ENCODE results near the gene ARAP1. TPM values are rescaled to one million over a fixed set of nuclear protein-coding genes. Genes with fewer than 3 reads are reported as not detected.

Gene ARAP1
- total and polyA plus RNA-seq, 2 experiments from 2014 or later = 41.5 to 200 TPM

DNA sequence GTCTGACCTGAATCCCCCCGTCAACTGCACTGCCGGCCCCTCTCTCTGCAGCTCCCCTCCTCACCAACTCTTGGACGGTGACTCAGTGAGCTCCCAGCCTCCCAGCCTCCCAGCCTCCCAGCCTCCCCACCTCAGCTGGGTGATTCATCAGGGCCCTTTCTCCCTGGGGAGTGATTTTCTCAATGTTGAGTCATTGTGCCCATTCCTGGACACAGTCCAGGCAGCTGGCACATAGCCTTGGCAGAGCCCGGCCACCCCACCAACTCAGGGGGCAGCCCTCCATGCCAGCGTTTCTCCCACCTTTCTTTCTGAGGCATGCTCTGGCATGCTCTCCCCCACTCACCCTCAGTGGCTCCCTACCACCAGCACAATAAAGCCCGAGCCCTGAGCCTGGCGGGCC is 108.7 kb downstream of the ARAP1 start:
- TF ChIP-seq, protein P1, sequence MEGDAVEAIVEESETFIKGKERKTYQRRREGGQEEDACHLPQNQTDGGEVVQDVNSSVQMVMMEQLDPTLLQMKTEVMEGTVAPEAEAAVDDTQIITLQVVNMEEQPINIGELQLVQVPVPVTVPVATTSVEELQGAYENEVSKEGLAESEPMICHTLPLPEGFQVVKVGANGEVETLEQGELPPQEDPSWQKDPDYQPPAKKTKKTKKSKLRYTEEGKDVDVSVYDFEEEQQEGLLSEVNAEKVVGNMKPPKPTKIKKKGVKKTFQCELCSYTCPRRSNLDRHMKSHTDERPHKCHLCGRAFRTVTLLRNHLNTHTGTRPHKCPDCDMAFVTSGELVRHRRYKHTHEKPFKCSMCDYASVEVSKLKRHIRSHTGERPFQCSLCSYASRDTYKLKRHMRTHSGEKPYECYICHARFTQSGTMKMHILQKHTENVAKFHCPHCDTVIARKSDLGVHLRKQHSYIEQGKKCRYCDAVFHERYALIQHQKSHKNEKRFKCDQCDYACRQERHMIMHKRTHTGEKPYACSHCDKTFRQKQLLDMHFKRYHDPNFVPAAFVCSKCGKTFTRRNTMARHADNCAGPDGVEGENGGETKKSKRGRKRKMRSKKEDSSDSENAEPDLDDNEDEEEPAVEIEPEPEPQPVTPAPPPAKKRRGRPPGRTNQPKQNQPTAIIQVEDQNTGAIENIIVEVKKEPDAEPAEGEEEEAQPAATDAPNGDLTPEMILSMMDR (IDR thresholded peaks at IDR 0.05; ENCODE audit: low read depth, low read length) = no peak

DNA sequence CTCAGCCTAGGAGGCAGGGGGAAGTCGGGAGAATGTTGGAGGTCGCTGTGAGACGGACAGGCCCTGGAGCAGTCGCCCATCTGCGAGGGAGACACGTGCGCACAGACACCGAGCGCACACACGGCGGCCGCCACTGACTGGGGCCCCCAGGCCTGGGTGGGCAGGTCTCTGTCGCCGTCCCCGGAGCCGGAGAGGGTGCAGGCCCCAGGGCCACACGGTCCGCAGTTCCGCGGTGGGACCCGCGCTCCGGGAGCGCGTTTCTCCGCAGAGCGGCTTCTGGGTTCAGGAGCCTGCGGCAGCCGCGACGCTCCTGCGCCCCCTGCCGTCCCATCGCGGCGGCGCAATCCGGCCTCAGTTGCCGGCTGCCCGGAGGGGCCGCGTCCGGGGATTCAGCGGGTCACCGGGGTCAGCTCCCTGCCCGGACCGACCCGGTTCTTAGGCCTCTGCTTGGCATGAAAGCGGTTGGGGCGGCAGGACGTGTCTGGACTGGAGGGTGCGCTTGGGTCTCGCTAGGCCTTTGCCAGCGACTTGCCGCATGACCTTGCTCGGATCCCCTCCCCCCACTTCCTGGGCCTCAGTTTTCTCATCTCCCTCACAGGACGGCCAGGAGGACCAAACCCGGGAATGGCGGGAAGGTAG is 109.2 kb downstream of the ARAP1 start:
- Histone ChIP-seq H3K4me1 (ENCODE audit: low read depth) (no peaks in the 10 kb centered on the region), H3K4me3 (peak overlapping the region; percentile 29), H3K27ac (no peak overlapping the region), H3K27me3 (peaks cover 48% of the 10 kb centered on the region), H3K36me3 (no peaks in the 10 kb centered on the region), H3K9me3 (ENCODE audit: low read depth) (no peaks in the 10 kb centered on the region)
- TF ChIP-seq, protein P1 (IDR thresholded peaks at IDR 0.05; ENCODE audit: low read depth, low read length) = peak; percentile 87
- DNase-seq (ENCODE audit: low read depth in 1 of 2, low spot score in 1 of 2) = peak; percentile 55 to 72

More for the DNA sequence above, 108.7 kb downstream of the ARAP1 start:
- no peaks in the 10 kb centered on the region for H3K9me3 ChIP-seq (ENCODE audit: low read depth)
- H3K36me3 ChIP-seq = no peaks in the 10 kb centered on the region
- H3K4me1 ChIP-seq (ENCODE audit: low read depth) = no peaks in the 10 kb centered on the region
- no peak overlapping the region for H3K4me3 ChIP-seq
- peak in 1 of 2 donors; percentile 15 for DNase-seq (ENCODE audit: low read depth in 1 of 2, low spot score in 1 of 2)
- no peak overlapping the region for H3K27ac ChIP-seq
- H3K27me3 ChIP-seq = peaks cover 46% of the 10 kb centered on the region

DNA sequence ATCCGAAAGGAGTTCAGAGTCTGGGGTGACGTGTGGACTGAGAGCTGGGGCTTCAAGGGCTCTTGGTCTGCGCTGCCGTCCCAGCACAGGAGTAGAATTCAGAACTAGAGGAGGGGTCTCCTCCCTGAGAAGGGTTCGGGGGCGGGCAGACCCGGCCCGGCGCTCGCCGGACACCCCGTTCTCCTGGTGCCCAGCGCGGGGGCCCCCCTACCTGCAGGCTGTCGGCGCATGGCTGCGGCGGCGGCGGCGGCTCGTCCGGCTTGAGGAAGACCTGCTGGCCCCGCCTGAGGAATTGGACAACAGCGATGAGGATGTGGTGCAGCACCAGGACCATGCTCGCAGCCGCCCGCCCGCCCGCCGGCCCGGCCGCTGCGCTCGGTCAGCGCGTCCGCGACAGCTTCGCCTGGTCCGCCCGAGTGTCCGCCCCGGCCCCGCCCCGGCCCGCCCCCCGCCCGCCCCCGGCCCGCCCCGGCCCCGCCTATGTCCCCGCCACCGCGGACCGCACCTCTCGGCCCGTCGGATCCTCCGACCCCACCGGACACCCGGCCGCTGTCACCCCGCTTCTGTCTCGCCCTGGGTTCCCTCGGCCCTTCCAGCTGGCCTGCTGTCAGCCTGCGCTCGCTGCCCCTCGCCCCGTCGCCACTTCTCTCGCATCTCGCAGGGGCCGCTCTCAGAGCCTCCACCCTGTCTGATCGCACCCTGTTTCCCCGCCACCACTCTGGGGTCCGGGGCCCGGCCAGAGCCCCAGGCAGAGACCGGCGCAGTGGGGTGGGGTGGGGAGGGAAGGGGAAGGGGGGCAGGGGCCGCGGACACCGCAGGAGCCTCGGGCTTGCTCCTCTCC is 109.9 kb downstream of the ARAP1 start:
- H3K36me3 ChIP-seq = no peaks in the 10 kb centered on the region
- TF ChIP-seq, protein P1 (IDR thresholded peaks at IDR 0.05; ENCODE audit: low read depth, low read length) = no peak
- H3K4me3 ChIP-seq = peak overlapping the region; percentile 29
- no peaks in the 10 kb centered on the region for H3K9me3 ChIP-seq (ENCODE audit: low read depth)
- H3K27me3 ChIP-seq = peaks cover 48% of the 10 kb centered on the region
- peak; percentile 19 to 57 for DNase-seq (ENCODE audit: low read depth in 1 of 2, low spot score in 1 of 2)
- H3K4me1 ChIP-seq (ENCODE audit: low read depth) = no peaks in the 10 kb centered on the region
- no peak overlapping the region for H3K27ac ChIP-seq

DNA sequence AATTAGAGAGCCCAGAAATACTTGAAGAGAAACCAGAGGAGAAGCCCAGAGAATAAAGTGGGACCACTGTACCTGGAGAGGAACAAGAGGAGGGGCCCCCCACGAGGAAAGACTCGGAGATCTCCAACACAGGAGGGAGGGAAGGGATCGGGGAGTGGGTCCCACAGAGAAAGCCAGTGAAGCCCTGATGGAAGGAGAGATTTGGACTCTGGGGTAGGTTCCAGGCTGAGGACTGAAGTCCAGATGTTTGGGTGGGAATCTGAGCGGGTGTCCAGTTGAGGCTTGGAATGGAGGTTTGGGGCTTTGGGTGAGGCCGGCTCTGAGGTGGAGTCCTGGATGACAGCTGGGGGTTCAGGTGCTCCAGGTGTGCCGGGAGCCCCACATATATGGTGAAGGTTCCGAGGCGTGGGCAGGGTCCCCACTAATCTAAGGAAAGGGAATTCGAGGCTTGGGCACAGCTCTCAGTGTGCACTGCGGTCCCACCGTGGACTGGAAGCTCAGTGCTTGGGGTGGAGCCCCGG is 110.6 kb downstream of the ARAP1 start:
- Histone ChIP-seq H3K36me3 (no peaks in the 10 kb centered on the region), H3K4me3 (no peak overlapping the region), H3K27me3 (peaks cover 48% of the 10 kb centered on the region), H3K9me3 (ENCODE audit: low read depth) (no peaks in the 10 kb centered on the region), H3K27ac (no peak overlapping the region), H3K4me1 (ENCODE audit: low read depth) (no peaks in the 10 kb centered on the region)
- DNase-seq (ENCODE audit: low read depth in 1 of 2, low spot score in 1 of 2) = no peak
- TF ChIP-seq, protein P1 (IDR thresholded peaks at IDR 0.05; ENCODE audit: low read depth, low read length) = no peak

DNA sequence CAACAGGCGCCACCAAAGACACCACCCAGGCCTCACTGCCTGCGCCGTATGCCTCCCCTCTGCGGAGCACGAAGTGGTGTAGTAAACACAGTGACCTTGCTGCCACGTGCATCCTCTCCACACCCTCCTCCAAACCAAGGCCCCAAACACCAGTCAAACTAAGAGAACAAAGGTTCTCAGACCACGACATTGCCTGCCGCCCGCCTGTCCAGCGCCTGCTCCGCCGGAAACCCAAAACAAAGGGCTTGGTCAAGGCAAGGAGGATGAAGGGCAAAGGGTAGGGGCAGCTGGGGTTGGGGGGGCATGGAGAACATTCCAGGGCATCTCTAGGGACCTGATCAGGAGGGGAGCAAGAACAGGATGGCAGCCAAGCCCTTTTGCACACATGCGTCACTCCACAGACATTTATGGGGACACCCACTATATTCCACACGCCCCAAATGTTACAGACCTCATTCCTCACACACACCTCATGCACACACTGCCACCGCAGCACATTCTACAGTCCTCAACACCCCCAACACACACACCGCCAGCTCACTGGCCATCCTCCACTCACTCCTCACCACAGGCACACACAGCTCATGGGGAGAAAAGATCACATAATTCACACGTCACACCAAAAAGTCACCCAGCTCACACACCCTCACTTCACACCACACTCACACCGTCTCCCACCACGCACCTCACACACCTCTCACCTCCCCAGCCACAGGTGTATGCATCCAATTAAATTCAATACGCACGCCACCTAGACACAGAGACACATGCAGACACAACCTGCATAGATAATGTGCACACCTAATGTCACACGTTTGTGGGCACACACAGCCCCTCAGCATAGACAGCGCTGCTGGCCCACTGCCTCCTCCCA is 112.5 kb downstream of the ARAP1 start:
- no peak for DNase-seq (ENCODE audit: low read depth in 1 of 2, low spot score in 1 of 2)
- no peak overlapping the region for H3K27ac ChIP-seq
- TF ChIP-seq, protein P1 (IDR thresholded peaks at IDR 0.05; ENCODE audit: low read depth, low read length) = no peak
- H3K36me3 ChIP-seq = no peaks in the 10 kb centered on the region
- no peaks in the 10 kb centered on the region for H3K9me3 ChIP-seq (ENCODE audit: low read depth)
- no peaks in the 10 kb centered on the region for H3K4me1 ChIP-seq (ENCODE audit: low read depth)
- no peak overlapping the region for H3K4me3 ChIP-seq
- peaks cover 48% of the 10 kb centered on the region for H3K27me3 ChIP-seq
